HG03354 (cell line): ENCODE measurements around the gene EN1.

Source experiments
- ATAC-seq: cut with Tn5 transposase; IDR thresholded peaks from one replicate; pipeline ENCODE4 v1.9.1; 2021; ENCODE audit warnings: mild to moderate bottlenecking; ENCODE audit not compliant: unreplicated experiment, poor library complexity, severe bottlenecking

The EN1 gene

DNA sequence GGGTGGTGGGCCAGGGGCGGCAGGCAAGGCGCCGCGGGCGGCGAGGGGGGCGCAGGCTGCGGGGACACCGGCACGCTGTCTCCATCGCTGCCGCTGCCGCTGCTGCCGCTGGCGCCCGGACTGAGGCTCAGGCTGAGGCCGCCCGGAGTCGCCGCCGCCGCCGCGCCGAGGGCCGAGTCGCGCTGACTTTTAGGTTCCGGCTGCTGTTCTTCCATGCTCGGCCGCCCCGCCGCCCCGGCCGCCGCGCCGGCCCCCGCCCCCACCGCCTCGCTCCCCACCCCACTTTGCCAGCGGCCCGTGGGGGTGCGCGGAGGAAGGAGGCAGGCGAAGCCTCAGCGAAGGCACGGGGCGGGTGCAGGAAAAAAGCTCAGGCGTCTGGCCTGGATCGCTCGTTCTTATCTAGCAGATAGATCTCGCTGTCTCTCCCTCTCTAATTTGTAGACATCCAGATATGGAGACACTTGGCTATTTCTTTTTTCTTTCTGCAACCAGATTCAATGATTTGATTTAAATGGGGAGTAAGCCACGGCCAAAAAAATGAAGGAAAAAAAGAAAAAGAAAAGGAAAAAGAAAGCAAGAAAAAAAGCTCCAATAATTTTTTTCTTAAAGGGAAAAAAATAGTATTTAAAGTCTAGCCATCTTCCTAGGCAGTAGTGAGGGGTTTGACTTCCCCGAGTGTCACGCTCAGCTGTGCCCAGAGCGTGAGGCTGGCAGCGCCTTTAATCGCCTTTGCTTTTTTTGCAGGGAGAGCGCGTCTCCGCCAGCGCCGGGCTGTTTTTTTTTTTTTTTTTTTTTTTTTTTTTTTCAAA is at the start of gene EN1:
EN1 (minus strand) TSS at position 696 of the 809 bp plus-strand sequence; CDS start at position 215, 481 bp downstream.
- ATAC-seq: no peak

DNA sequence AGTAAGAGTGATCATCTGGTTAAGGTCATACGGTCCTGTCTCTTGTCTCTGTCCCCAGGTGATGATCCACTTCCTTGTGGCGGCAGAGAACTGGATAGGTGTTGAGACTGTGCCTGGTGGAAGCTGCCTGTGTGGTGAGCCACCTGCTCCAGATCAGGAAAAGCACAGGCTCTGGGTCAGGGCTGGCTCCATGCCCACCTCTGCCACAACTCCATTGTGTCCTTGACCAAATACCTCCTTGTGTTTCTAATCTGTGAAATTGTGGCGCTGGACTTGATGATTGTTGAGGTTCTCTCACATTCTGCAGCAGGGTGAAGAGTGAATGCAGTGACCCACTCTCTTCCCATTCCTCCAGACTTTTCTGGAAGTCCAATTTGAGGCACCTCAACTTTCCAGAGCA is 45.7 kb upstream of the EN1 start:
- no peak for ATAC-seq

DNA sequence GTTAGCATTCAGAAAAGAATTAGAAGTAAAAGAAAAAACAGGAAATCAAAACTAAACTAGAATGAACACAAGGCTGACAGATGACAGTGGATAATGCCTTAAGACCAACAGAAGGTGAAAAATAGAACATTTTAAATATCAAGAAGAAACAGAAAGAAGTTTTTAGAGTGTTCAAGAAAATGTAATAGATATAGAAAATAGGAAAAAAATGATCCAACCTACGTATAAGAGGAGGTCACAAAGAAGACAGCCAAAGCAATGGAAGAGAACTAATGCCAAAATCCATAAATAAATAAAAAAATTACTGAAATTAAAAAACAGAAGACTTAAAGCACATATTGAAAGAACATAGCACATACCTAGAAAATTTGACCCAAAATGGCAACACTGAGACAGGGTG is 42.5 kb upstream of the EN1 start:
- no peak for ATAC-seq

DNA sequence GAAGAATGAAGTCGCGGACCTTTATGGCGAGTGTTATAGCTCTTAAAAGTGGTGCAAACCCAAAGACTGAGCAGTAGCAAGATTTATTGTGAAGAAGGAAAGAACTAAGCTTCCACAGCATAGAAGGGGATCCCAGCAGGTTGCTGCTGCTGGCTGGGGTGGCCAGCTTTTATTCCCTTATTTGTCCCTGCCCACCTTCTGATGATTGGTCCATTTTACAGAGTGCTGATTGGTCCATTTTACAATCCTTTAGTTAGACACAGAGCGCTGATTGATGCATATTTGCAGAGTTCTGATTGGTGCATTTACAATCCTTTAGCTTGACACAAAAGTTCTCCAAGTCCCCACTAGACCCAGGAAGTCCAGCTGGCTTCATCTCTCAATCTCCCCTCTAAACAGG is 36.3 kb upstream of the EN1 start:
- no peak for ATAC-seq

DNA sequence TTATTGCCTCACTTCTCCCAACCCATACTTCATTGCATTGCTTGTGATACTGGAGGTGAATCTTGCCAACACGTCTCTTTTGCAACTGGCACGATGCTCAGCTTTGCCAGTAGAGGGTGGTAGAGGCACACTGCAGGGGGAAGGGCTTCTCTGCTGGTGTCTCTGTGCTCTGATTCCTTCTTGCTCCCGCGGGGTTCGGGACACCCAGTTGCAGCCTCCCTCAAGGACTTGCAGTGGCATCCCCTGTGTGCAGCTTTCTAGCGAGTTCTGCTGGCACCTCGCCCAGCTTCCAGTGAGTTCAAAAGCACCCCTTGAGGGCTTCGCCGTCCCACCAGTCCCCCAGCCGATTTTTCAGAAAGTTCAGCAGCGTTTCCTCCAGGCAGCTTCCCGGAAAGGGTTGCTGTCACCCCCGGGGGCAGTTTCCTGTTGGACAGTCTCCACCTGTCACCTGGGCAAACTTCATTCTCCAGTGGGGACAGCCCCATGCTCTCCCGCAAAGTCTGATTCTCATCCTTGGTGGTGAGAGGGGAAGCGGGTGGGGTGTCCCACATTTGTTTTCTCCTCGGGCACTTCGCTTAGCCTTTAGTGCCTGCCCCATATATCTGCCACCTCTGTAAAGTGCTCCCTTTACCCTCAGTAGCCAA is 35.4 kb upstream of the EN1 start:
- ATAC-seq: peak; percentile 89

DNA sequence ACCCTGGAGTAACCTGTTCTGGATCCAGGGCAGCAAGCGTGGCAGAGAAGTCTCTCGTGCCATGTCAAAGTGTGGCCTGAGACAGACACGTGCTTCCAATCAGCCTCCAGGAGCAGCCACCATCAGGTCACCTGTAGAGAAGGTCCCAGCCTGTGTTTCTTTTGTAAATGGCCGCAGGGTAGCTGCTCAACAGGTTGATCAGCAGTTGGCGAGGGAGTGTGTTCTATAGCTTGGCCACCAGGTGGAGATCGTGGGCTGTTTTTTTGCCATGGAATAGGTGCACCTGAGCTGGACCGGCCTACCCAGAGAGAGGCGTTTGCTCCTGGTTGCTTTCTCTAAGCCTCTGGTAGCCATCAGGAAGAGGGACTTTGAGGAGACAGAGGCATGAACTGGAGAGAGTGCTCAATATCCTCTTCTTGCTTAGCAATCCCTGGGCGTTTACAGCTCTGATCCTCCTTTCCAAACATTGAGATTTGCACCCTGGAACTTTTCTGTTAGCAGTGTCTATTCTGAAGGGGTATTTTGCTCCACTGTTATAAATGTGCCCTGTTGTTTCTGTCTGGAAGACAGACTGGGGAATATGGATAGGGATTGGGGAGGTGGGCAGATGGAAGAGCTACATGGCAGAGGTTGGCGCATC is 34.2 kb upstream of the EN1 start:
- ATAC-seq: peak; percentile 95

DNA sequence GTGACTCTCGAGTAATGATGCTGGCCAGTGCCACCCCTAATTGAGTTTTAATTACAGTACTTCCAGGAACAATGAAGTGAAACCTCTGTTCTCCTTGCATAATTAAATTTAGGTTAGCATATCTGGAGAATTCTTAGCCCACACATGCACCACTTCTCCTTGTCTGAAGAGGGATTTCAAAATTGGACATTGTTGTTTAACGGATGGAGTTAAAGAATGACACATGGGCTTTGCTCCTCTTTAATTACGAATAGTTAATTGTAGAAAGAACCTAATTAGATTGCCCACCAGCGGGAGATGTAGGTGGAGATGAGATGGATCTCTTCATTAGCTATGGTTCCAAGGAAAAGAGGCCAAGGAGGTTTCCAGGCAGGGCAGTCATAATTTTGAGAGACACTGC is 33.1 kb upstream of the EN1 start:
- no peak for ATAC-seq

DNA sequence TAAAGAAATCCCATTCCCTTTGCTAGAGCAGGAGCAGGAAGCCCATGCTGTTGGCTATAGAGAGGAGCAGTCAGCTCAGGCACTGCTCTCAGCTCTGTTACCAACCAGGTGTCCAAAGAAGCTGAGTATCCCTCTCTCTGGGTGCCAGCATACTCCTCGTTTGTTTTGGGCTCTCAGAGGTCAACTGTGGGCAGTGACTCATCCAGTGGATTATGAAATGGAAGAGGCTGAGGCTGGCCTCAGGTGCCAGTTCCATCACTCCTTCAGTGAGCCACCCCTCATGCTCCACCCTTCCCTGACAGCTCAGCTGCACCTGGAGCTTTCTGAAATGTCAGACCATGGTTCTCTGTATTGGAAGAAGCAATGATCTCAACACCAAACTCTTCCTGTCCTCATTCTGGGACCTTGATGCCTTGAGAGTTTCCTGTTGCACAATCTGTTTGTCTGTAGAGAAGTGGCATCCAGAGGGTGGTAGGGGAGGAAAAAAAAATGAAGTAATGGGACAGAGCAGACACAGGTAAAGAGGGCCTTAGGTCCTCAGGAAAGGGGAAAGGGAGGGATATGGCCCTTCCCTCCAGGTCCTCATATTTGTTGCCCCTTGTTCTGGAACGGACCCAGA is 31.2 kb upstream of the EN1 start:
- ATAC-seq: no peak

DNA sequence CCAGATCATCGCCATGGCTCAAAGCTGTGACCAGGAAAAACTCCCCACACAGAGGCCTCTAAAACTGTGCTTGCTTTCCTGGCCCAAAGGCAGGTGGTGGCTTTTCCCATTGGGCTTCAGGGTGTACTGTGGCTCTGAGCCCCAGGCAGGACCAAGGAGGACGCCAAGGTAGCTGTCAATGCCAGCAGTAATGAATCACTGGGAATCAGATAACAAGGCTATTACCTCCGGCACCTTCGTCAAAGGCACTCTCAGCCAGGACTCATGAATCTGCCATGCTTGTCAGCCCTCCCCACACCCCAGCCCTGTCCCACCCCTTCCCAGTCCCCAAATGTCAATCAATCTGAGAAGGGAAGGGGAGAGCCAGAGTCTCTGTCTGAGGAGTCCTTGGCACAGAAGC is 27.9 kb upstream of the EN1 start:
- ATAC-seq: no peak

DNA sequence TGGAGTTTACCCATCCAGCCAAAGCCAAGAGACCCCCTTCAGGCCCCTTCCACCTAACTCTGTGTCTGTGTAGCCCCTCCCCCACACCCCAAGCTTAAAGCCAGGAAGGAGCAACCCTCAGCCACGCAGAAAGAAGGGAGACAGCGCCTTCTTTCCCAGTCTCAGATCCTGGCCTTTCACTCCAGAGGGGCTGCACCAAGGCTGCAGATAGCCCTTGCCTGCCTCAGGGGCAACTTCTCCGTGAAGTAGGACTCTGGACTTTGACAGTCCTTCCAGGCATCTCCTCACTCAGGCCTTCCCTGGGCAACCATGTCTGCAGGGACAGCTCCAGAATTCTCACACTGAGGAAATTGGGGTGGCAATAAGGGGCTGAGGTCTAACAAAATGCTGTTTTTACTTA is 26.9 kb upstream of the EN1 start:
- no peak for ATAC-seq

DNA sequence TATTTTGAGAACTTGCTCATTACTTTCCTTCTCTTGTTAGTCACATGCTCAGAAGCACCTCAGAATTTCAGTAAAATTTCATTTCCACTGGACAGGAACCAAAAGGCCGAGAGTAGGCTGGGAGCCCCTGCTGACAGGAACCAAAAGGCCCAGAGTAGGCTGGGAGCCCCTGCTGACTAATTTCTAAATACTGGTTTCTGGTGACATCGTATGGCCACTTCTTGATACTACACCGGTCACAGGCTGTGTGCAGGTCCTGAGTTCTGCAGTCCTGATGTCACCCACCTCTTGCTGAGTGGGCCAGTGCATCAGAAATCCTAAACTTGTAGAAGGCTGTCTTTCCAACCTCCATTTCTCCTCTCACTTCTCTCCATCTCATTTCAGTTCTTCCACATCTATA is 17.7 kb upstream of the EN1 start:
- ATAC-seq: peak; percentile 96

DNA sequence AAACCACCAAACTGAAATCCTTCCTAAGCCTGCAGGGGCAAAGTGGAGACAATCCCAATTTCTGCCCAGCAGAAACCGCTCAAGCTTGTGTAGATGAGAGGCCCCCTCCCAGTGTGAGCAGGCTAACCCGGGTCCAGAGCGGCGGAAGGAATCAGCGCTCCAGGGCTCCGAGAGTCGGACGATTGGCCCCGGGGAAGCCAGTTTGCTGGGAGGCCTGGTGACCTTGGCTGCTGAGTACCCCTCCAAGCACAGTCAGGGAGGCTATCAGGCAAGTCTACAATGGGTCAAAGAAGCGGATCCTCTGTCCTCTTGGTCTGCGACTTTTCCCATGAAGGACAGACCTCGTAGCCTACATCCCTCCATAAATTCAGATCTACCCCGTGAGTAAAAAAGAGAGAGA is 16.8 kb upstream of the EN1 start:
- no peak for ATAC-seq

DNA sequence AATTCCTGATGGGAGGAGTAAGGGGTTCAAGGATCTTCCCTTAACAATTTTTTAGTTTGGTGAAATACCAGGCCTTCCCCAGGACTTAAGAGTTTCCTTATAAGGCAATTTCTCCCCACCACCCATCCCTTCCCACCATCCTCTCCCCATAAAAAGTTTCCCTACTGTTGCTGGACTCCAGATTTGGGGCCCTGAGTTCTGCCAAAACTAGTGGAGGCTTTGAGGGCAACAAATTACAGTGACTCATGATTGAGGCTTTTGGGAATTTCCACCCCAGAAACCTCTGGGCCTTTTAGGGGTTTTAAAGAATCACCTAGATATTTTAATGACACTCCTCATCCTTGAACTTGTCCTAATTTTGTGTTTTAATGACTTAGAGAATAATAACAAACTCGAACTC is 14.3 kb upstream of the EN1 start:
- ATAC-seq: no peak

DNA sequence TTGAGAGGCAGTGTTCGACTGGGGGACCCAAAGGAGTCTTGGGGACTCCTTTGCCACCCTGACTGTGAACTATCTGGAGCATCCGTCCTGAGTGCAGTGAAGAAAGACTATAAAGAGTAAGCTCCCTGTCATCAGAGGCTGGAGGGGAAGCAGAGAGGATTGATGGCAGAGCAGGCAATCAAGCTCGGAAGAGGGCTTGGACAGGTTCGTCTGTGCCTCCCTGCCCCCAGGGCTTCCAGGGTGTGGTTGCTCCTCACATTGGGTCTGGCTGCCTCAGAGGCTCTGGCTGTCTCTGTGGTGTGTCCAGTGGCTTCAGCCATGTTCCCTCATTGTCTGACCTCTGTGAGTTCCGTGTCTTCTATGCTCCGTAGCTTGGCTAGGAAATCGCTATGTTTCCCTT is 13.8 kb upstream of the EN1 start:
- no peak for ATAC-seq

DNA sequence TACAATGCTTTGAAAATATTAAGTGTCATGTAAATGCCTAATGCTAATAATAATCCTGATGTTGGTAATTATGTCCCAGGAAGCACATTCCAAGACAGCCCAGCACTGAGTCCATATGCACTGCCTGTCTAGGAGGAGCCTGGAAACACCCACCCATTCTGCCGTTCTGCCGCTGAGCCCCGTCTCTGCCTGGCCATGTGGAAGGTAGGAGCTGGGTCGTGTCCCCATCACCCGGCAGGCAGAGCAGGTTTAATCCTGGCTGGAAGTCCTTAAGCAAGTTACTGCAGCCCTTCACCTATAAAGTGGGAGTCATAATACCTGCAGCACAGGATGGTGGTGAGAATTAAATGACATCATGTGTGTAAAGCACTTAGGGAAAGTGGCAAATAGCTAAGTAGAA is 13.1 kb upstream of the EN1 start:
- ATAC-seq: no peak

DNA sequence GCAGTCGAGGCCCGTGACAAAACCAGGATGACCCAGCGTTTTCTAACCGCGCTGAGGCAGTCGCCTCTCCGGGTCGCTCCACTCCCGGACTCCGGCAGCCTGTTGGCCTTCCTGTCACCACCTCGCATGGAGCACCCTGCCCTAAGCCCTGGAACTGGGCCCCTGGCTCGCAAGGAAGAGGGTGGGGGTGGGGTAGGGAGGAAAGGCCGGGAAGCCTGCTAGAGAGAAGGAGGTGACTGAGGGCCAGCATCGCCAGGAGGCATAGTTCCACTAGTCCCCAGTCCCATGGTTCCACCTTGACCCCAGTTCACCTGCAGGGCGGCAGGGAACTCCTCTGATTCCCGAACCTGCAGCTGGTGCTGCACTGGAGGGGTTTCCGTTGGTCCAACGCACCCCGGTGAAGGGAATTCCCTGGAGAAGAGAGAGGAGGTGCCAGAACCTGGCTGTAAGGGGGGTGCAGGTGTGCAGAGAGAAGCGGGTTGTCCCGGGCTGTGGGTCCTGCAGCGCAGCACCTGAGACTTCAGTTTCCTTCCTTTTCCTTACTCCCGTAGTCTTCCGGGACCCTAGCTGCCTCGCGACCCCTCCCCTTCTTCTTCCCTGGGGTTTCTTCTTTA is 11.8 kb upstream of the EN1 start:
- no peak for ATAC-seq

DNA sequence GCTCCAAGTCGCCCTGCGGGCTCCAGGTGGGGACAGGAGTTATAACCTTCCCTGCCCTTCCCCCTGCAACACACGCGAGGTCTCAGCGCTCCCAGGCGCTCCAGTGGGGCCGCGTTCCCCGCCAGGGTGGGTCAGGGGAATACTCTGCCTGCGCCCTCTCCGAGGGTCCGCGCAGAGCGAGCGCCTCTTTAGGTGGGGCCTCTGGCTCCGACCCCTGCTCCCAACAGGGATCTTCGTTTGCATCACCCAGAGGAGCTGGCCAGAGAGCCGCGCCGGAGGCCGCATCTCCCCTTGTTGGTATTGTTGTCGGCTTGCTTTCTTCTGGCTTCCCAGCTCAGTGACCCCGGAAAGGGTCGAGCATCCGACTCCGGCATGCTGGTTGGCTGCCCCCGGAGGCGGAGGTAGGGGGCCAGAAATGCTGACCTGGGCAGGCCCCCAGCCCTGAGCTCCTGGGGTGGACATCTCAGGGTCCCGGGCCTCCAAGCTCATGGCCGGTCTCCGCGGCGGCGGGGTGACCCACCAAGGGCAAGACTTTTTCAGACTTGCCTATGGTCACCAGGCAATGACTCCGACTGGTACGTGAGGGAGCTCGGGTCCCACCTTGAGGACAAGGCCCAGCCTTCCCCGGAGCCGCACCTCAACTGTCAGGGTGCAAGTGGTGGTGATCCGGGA is 11.2 kb upstream of the EN1 start:
- no peak for ATAC-seq

DNA sequence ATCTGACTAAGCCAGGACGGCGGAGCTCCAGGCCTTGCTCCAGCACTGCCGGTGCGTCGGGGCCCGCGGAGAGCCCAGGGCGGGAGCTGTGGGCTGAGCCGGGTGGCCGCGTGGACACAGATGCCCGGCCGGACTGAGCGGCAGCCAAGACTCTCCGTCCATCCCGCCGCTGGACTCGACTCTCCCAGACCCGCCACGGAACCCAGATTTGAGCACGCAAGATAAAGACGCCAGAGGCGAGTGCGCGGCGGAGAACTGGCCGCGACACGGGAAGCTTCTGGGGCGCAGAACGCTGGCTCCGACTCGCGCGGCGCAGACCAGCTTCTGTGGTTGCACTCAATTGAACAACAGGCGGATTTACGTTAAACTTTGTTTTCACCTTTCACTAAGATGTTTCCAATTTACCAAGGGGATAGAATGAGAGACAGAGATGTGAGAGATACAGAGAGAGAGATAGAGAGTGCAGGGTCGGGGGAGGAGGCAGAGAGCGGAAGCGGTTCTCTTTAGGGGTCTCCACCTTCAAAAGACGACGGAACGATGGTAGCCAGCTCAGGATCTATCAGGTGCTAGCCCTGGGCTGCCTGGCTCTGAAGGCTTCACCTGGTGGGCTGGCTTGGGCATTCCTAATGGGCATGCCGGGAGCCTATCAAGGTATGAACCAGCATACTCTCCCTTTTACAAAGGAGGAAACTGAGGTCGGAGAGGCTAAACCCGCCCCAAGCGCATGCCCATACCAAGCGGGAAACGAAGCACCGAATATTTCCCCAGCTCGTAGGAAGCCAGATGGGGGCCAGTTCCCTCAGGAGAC is 10.4 kb upstream of the EN1 start:
- no peak for ATAC-seq
